GM12878 (cell line): ENCODE data around the gene PIGX. TPM values are rescaled to one million over a fixed set of nuclear protein-coding genes. Genes with fewer than 3 reads are reported as not detected.

Experiments
- ATAC-seq: fragments of 200-7000 bp; cut with Tn5 transposase; 3 replicates; pipeline ENCODE4 v1.9.1; 2020; ENCODE audit warnings: mild to moderate bottlenecking, moderate library complexity
- BruUV-seq: library from RNA; stranded (reverse); fragments of 400-500 nt; replicated peaks from 2 replicates; lab custom pipeline; 2021; lab: Mats Ljungman, UMichigan
- CTCF ChIA-PET: fragments of 300-600 bp; sonication (Branson Sonifier 250); formaldehyde crosslinking; extraction: SDS; loops from one replicate; lab custom pipeline; 2021; ENCODE audit warnings: inconsistent platforms; lab: Yijun Ruan, JAX
- POLR2A ChIA-PET: fragments of 350-600 bp; formaldehyde crosslinking; extraction: SDS; loops from one replicate; lab custom pipeline; 2021; ENCODE audit warnings: inconsistent platforms; lab: Charles Lee
- RAD21 ChIA-PET: fragments of 300-600 bp; sonication (Branson Sonifier 250); formaldehyde crosslinking; loops from one replicate; lab custom pipeline; 2023; ENCODE audit warnings: antibody characterized with exemption; ENCODE audit not compliant: unreplicated experiment; lab: Charles Lee
- SMC1A ChIA-PET: fragments of 300-600 bp; sonication (Branson Sonifier 250); formaldehyde crosslinking; loops from one replicate; lab custom pipeline; 2023; ENCODE audit not compliant: unreplicated experiment, uncharacterized antibody; lab: Charles Lee
- DNase-seq: peaks from one replicate; pipeline ENCODE4 v3.0.0-alpha.2; 2011; ENCODE audit warnings: low read depth, low spot score
- FAIRE-seq: peaks from 3 replicates; lab custom pipeline; 2011; peaks lifted over from hg19 to GRCh38; lab: Jason Lieb, UNC
- H2AFZ ChIP-seq: 2 replicates; pipeline ENCODE4 v1.6.0; 2011; ENCODE audit warnings: low read depth, low read length, control low read depth; ENCODE audit not compliant: control insufficient read depth
- H3K27ac ChIP-seq: 2 replicates; pipeline ENCODE4 v1.5.1; 2011; ENCODE audit warnings: control low read depth; ENCODE audit not compliant: control insufficient read depth, insufficient read depth
- H3K27me3 ChIP-seq, 2 experiments: replicated peaks in 1 of 2; 2 replicates each; pipeline versions ENCODE4 v1.6.0 to v1.6.1; 2011; ENCODE audit warnings: low read length in 1 of 2; ENCODE audit not compliant: control insufficient read depth in 2 of 2, insufficient read depth in 2 of 2
- H3K36me3 ChIP-seq, 2 experiments: 2 replicates each; pipeline ENCODE4 v1.5.1; 2011; ENCODE audit warnings: low read length in 1 of 2; ENCODE audit not compliant: control insufficient read depth in 2 of 2, insufficient read depth in 2 of 2
- H3K4me1 ChIP-seq: 2 replicates; pipeline ENCODE4 v1.6.1; 2011; ENCODE audit warnings: mild to moderate bottlenecking, low read length, moderate library complexity, mixed read lengths; ENCODE audit not compliant: control insufficient read depth, insufficient read depth
- H3K4me2 ChIP-seq: 2 replicates; pipeline ENCODE4 v1.6.0; 2011; ENCODE audit warnings: control low read depth; ENCODE audit not compliant: control insufficient read depth, insufficient read depth
- H3K4me3 ChIP-seq: fragments of 200-600 bp; sonication (generic); 2 replicates; pipeline ENCODE4 v1.5.1; 2016
- H3K79me2 ChIP-seq: 2 replicates; pipeline ENCODE4 v1.6.0; 2011; ENCODE audit warnings: low read length; ENCODE audit not compliant: control insufficient read depth, insufficient read depth
- H3K9ac ChIP-seq: 2 replicates; pipeline ENCODE4 v1.8.0; 2011; ENCODE audit warnings: low read length, control low read depth, mixed read lengths; ENCODE audit not compliant: control insufficient read depth, insufficient read depth
- H3K9me3 ChIP-seq: replicated peaks from 3 replicates; pipeline ENCODE4 v1.5.1; 2011; ENCODE audit warnings: mild to moderate bottlenecking, low read length; ENCODE audit not compliant: control insufficient read depth, insufficient read depth
- H4K20me1 ChIP-seq: 2 replicates; pipeline ENCODE4 v1.6.0; 2011; ENCODE audit not compliant: control insufficient read depth, insufficient read depth
- CBX5 ChIP-seq: sonication (generic); IDR thresholded peaks from 2 replicates; pipeline ENCODE4 v1.6.1; 2016; ENCODE audit warnings: low read depth, moderate library complexity, mild to moderate bottlenecking, inconsistent platforms
- E4F1 ChIP-seq: fragments of 450-650 bp; IDR thresholded peaks from 2 replicates; pipeline ENCODE4 v1.6.1; 2018; ENCODE audit warnings: borderline replicate concordance, mild to moderate bottlenecking; ENCODE audit not compliant: partially characterized antibody
- EED ChIP-seq: sonication (generic); IDR thresholded peaks from 2 replicates; pipeline ENCODE4 v1.6.1; 2016; ENCODE audit warnings: antibody characterized with exemption, low read depth
- PAX5 ChIP-seq: IDR thresholded peaks from 2 replicates; pipeline ENCODE4 v1.6.1; 2011; ENCODE audit warnings: low read depth, low read length, borderline replicate concordance
- WRNIP1 ChIP-seq: IDR thresholded peaks from 2 replicates; pipeline ENCODE4 v1.6.1; 2011; ENCODE audit warnings: low read depth, low read length, improper control_type of control experiment, borderline replicate concordance
- ZBTB33 ChIP-seq: fragments of 450-650 bp; IDR thresholded peaks from 2 replicates; pipeline ENCODE4 v1.6.1; 2017; ENCODE audit warnings: mild to moderate bottlenecking
- ZNF207 ChIP-seq: fragments of 450-650 bp; IDR thresholded peaks from 2 replicates; pipeline ENCODE4 v1.6.1; 2014; ENCODE audit warnings: antibody characterized with exemption, mild to moderate bottlenecking, borderline replicate concordance
- WGBS: methylation state at CpG from one replicate; pipeline ENCODE4 v1.1.6; 2016; ENCODE audit warnings: low lambda C conversion rate; ENCODE audit not compliant: insufficient replicate concordance, insufficient coverage; ENCODE audit errors: missing lambda C conversion rate; 5-methylcytosine and 5-hydroxymethylcytosine counted together
- in situ Hi-C: fragments of 300-500 bp; cut with MboI; formaldehyde crosslinking; loops from 9 replicates; pipeline ENCODE4 v1.14.3; 2018; ENCODE audit warnings: mixed read lengths
- intact Hi-C: fragments of 100-400 bp; cut with micrococcal nuclease; formaldehyde crosslinking; loops from one replicate; pipeline ENCODE4 v1.14.2; 2022; ENCODE audit not compliant: unreplicated experiment
- polyA plus RNA-seq, 11 experiments: library from polyadenylated mRNA; depleted of rRNA in 4 of 11; unstranded in 6 of 11; stranded (reverse) in 5 of 11; fragments of >200 nt; fragmentation: Nextera tagmentation in 4 of 11; fragmentation: Illumina TruSeq in 1 of 11; extraction: Ambion mirVana in 4 of 11; extraction: Trizol in 1 of 11; gene quantifications; 1 replicate in 1 of 11; 2 replicates in 10 of 11; pipeline versions ENCODE4 v1.2.1 to v1.2.3, GENCODE V29; 2011 to 2016; ENCODE audit warnings: inconsistent platforms in 2 of 11, missing spikeins in 2 of 11, low read depth in 1 of 11
- total RNA-seq, 4 experiments: library from RNA; depleted of rRNA in 3 of 4; stranded (reverse); fragments of >200 nt in 3 of 4; fragmentation: Illumina TruSeq in 1 of 4; extraction: Trizol in 1 of 4; gene quantifications; 2 replicates each; pipeline versions ENCODE4 v1.2.1 to v1.2.3, GENCODE V29; 2013 to 2021
- TF ChIP-seq, protein P1 (sequence below): fragments of 450-650 bp; IDR thresholded peaks from 2 replicates; pipeline ENCODE4 v1.6.1; 2017; ENCODE audit warnings: mild to moderate bottlenecking, moderate library complexity
- TF ChIP-seq, protein P2 (sequence below): IDR thresholded peaks from 2 replicates; pipeline ENCODE4 v1.6.1; 2012; ENCODE audit warnings: mild to moderate bottlenecking, low read depth, low read length

Gene PIGX
- total and polyA plus RNA-seq, 10 of the 15 experiments (the other 5 are each of a cell fraction or from before 2014, with no cell fraction given) = 3.8 to 40.0 (median 22.3) TPM

DNA sequence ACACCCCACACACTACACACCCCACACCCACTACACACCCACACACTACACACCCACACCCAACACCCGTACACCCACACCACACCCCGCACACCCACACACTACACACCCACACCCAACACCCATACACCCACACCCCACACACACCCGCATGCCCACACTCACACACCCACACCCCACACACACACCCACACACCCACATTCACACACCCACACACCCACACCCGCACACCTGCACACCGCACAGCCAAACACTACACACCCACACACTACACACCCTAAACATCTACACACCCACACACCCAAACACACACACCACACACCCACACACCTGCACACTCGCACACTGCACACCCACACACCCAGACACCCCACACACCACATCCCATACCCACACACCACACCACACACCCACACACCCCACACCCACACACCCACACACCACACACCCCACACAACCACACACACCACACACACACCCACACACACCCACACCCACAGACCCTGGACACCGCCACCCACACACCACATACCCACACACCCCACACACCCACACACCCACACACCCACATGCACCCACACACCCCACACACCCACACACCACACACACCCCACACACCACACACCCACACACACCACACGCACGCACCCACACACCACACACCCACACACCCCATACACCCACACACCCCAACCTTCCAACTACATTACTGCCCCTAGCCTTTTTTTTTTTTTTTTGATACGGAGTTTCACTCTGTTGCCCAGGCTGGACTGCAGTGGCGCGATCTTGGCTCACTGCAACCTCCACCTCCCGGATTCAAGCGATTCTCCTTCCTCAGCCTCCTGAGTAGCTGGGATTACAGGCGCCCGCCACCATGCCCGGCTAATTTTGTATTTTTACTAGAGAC is 17.0 kb upstream of the PIGX start:
- Histone ChIP-seq H3K4me1 (no peaks in the 10 kb centered on the region), H4K20me1 (no peaks in the 10 kb centered on the region), H3K27ac (no peak overlapping the region), H3K9me3 (no peaks in the 10 kb centered on the region), H3K27me3 (no peaks in the 10 kb centered on the region), H3K4me3 (no peak overlapping the region), H3K4me2 (no peak overlapping the region), H2AFZ (no peak overlapping the region), H3K36me3 (no peaks in the 10 kb centered on the region), H3K79me2 (no peaks in the 10 kb centered on the region), H3K9ac (no peak overlapping the region)
- ChIA-PET SMC1A (interaction anchor here (1.3 kb wide), 1 partner anchor 86 kb away, joined by 5 read pairs; no protein-coding TSS in a partner anchor), RAD21 (no interaction called here), CTCF (interaction anchor here (0.8 to 2.6 kb wide), 3 partner anchors 58 to 142 kb away, joined by 3 to 11 read pairs (median 3); no protein-coding TSS in a partner anchor), POLR2A (no interaction called here)
- DNase-seq (no peak), FAIRE-seq (peak; percentile 80), ATAC-seq (no peak)
- in situ Hi-C loops (no loop called here), intact Hi-C loops (no loop called here)
- BruUV-seq = no TSS peak
- 69% methylated on average over 10 of the region's 17 CpGs for WGBS
- TF ChIP-seq CBX5 (no peak), EED (no peak), ZBTB33 (no peak), PAX5 (peak; percentile 30; the same call in 1 of the 2 replicates), E4F1 (no peak), ZNF207 (no peak), WRNIP1 (no peak)
- TF ChIP-seq, protein P1, sequence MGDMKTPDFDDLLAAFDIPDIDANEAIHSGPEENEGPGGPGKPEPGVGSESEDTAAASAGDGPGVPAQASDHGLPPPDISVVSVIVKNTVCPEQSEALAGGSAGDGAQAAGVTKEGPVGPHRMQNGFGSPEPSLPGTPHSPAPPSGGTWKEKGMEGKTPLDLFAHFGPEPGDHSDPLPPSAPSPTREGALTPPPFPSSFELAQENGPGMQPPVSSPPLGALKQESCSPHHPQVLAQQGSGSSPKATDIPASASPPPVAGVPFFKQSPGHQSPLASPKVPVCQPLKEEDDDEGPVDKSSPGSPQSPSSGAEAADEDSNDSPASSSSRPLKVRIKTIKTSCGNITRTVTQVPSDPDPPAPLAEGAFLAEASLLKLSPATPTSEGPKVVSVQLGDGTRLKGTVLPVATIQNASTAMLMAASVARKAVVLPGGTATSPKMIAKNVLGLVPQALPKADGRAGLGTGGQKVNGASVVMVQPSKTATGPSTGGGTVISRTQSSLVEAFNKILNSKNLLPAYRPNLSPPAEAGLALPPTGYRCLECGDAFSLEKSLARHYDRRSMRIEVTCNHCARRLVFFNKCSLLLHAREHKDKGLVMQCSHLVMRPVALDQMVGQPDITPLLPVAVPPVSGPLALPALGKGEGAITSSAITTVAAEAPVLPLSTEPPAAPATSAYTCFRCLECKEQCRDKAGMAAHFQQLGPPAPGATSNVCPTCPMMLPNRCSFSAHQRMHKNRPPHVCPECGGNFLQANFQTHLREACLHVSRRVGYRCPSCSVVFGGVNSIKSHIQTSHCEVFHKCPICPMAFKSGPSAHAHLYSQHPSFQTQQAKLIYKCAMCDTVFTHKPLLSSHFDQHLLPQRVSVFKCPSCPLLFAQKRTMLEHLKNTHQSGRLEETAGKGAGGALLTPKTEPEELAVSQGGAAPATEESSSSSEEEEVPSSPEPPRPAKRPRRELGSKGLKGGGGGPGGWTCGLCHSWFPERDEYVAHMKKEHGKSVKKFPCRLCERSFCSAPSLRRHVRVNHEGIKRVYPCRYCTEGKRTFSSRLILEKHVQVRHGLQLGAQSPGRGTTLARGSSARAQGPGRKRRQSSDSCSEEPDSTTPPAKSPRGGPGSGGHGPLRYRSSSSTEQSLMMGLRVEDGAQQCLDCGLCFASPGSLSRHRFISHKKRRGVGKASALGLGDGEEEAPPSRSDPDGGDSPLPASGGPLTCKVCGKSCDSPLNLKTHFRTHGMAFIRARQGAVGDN = no peak
- TF ChIP-seq, protein P2, sequence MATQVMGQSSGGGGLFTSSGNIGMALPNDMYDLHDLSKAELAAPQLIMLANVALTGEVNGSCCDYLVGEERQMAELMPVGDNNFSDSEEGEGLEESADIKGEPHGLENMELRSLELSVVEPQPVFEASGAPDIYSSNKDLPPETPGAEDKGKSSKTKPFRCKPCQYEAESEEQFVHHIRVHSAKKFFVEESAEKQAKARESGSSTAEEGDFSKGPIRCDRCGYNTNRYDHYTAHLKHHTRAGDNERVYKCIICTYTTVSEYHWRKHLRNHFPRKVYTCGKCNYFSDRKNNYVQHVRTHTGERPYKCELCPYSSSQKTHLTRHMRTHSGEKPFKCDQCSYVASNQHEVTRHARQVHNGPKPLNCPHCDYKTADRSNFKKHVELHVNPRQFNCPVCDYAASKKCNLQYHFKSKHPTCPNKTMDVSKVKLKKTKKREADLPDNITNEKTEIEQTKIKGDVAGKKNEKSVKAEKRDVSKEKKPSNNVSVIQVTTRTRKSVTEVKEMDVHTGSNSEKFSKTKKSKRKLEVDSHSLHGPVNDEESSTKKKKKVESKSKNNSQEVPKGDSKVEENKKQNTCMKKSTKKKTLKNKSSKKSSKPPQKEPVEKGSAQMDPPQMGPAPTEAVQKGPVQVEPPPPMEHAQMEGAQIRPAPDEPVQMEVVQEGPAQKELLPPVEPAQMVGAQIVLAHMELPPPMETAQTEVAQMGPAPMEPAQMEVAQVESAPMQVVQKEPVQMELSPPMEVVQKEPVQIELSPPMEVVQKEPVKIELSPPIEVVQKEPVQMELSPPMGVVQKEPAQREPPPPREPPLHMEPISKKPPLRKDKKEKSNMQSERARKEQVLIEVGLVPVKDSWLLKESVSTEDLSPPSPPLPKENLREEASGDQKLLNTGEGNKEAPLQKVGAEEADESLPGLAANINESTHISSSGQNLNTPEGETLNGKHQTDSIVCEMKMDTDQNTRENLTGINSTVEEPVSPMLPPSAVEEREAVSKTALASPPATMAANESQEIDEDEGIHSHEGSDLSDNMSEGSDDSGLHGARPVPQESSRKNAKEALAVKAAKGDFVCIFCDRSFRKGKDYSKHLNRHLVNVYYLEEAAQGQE = no peak
